Endodermal cell (in vitro differentiated cells): ENCODE data around the gene MIGA2. TPM values are rescaled to one million over a fixed set of nuclear protein-coding genes. Genes with fewer than 3 reads are reported as not detected.

Source experiments
- DNase-seq: peaks from one replicate; pipeline ENCODE4 v3.0.0-alpha.2; 2017
- H3K27ac ChIP-seq: 2 replicates; pipeline ENCODE4 v1.5.1; 2013; ENCODE audit warnings: mild to moderate bottlenecking, low read depth, low read length, moderate library complexity
- H3K27me3 ChIP-seq: 2 replicates; pipeline ENCODE4 v1.6.1; 2013; ENCODE audit warnings: mild to moderate bottlenecking, low read length, moderate library complexity; ENCODE audit not compliant: insufficient read depth, control insufficient read depth, poor library complexity, severe bottlenecking
- H3K36me3 ChIP-seq: 2 replicates; pipeline ENCODE4 v1.7.0; 2013; ENCODE audit warnings: mild to moderate bottlenecking, low read length, moderate library complexity; ENCODE audit not compliant: control insufficient read depth, insufficient read depth
- H3K4me1 ChIP-seq: one replicate; pipeline ENCODE4 v1.7.0; 2013; ENCODE audit warnings: low read length; ENCODE audit not compliant: control insufficient read depth, insufficient read depth
- H3K4me3 ChIP-seq: 2 replicates; pipeline ENCODE4 v1.5.1; 2013; ENCODE audit warnings: mild to moderate bottlenecking, low read length, moderate library complexity
- H3K9ac ChIP-seq: 2 replicates; pipeline ENCODE4 v1.6.1; 2013; ENCODE audit warnings: mild to moderate bottlenecking, low read length, moderate library complexity; ENCODE audit not compliant: poor library complexity, severe bottlenecking; ENCODE audit errors: extremely low read depth
- H3K9me3 ChIP-seq: 2 replicates; pipeline ENCODE4 v1.6.1; 2013; ENCODE audit warnings: mild to moderate bottlenecking, low read length, moderate library complexity; ENCODE audit not compliant: control insufficient read depth
- H3K27ac Mint-ChIP-seq: 2 replicates; pipeline ENCODE4 v1.8.0; 2020; ENCODE audit warnings: mixed read lengths
- H3K27me3 Mint-ChIP-seq: 2 replicates; pipeline ENCODE4 v1.8.0; 2021; ENCODE audit warnings: mild to moderate bottlenecking, mixed read lengths; ENCODE audit not compliant: insufficient read depth
- H3K36me3 Mint-ChIP-seq: 2 replicates; pipeline ENCODE4 v1.8.0; 2020; ENCODE audit warnings: low read depth, mixed read lengths
- H3K4me1 Mint-ChIP-seq: 2 replicates; pipeline ENCODE4 v1.8.0; 2020; ENCODE audit warnings: mixed read lengths
- H3K4me3 Mint-ChIP-seq: 2 replicates; pipeline ENCODE4 v1.8.0; 2020; ENCODE audit warnings: mild to moderate bottlenecking, moderate library complexity, mixed read lengths
- H3K9me3 Mint-ChIP-seq: 2 replicates; pipeline ENCODE4 v1.8.0; 2020; ENCODE audit warnings: mild to moderate bottlenecking, mixed read lengths
- WGBS, 2 experiments: methylation state at CpG; one replicate each; pipeline versions ENCODE4 v1.1.5 to v1.1.7; 2013; ENCODE audit warnings: missing lambda C conversion rate in 2 of 2, mixed read lengths in 1 of 2; ENCODE audit not compliant: insufficient coverage in 1 of 2, insufficient read length in 1 of 2; 5-methylcytosine and 5-hydroxymethylcytosine counted together
- total RNA-seq, 2 donors: library from RNA; stranded (reverse); fragmentation: NEBNext Ultra II Directional in 1 of 2; extraction: Animal tissue kit (Norgen Biotek cat#: 25700) in 1 of 2; gene quantifications; 2 replicates in 1 of 2; 3 replicates in 1 of 2; pipeline ENCODE4 v1.2.1, GENCODE V29; 2021
- TF ChIP-seq, protein P1 (sequence below): fragments of 200-600 bp; sonication (generic); conservative IDR thresholded peaks from 2 replicates; pipeline ENCODE4 v1.5.0; 2021; ENCODE audit warnings: antibody characterized with exemption, mild to moderate bottlenecking

Gene MIGA2
- total RNA-seq, 2 donors from 2014 or later: 41.4 to 41.5 TPM

GRCh38 chr9:129080601-129081387, 44.4 kb downstream of the MIGA2 start, which contains the start of gene DOLPP1:
TSS of gene DOLPP1 (plus strand) at chr9:129081111. CDS start at chr9:129081132, 21 bp downstream.
- 0% methylated on average over 47 to 70 of the region's 70 CpGs for WGBS, 2 experiments
- H3K4me3 ChIP-seq: peak within 1 kb of the TSS; percentile 94
- H3K9me3 Mint-ChIP-seq: no peaks in the 10 kb centered on the region
- TF ChIP-seq, protein P1, sequence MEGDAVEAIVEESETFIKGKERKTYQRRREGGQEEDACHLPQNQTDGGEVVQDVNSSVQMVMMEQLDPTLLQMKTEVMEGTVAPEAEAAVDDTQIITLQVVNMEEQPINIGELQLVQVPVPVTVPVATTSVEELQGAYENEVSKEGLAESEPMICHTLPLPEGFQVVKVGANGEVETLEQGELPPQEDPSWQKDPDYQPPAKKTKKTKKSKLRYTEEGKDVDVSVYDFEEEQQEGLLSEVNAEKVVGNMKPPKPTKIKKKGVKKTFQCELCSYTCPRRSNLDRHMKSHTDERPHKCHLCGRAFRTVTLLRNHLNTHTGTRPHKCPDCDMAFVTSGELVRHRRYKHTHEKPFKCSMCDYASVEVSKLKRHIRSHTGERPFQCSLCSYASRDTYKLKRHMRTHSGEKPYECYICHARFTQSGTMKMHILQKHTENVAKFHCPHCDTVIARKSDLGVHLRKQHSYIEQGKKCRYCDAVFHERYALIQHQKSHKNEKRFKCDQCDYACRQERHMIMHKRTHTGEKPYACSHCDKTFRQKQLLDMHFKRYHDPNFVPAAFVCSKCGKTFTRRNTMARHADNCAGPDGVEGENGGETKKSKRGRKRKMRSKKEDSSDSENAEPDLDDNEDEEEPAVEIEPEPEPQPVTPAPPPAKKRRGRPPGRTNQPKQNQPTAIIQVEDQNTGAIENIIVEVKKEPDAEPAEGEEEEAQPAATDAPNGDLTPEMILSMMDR: no peak
- H3K4me3 Mint-ChIP-seq: peak within 1 kb of the TSS; percentile 80
- H3K27me3 Mint-ChIP-seq: no peaks in the 10 kb centered on the region
- H3K27ac Mint-ChIP-seq: peak within 1 kb of the TSS; percentile 92
- peaks cover 7% of the 10 kb centered on the region for H3K4me1 Mint-ChIP-seq
- peaks cover 6% of the 10 kb centered on the region for H3K36me3 Mint-ChIP-seq
- peaks cover 3% of the 10 kb centered on the region for H3K4me1 ChIP-seq
- H3K36me3 ChIP-seq: peaks cover 6% of the 10 kb centered on the region
- peak within 1 kb of the TSS; percentile 86 for H3K9ac ChIP-seq
- peak; percentile 99 for DNase-seq
- peak within 1 kb of the TSS; percentile 73 for H3K27ac ChIP-seq
- H3K9me3 ChIP-seq: no peaks in the 10 kb centered on the region
- H3K27me3 ChIP-seq: no peaks in the 10 kb centered on the region

DNA sequence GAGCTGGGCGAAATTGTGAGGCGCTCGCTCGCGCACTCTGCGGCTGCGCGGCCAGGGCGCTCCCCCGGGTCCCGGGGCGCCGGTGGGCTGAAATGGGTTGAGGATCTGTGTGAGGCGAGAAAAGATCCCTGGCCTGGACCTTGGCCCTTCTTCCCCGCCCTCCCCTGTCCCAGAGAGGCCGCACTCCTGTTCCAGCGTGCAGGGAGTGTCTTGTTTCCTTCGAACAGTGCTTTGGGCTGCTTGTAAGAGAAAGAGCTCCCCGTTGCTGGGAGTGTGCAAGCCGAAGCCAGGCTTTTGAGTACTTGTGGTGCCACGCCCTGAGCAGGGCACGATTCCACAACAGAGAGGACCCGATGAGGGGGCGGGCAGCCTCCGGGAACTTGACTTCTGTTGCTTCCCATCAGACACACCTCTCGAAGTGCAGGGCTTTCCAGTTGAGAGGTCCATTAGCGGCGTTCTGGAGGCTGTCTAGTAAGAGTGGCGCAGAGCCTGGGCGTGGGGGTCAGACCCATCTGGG, 45.0 kb downstream of the MIGA2 start:
- Histone ChIP-seq H3K36me3 (peaks cover 12% of the 10 kb centered on the region), H3K27me3 (no peaks in the 10 kb centered on the region), H3K4me1 (peaks cover 3% of the 10 kb centered on the region), H3K9me3 (no peaks in the 10 kb centered on the region), H3K27ac (peak overlapping the region; percentile 73), H3K9ac (peak overlapping the region; percentile 86), H3K4me3 (peak overlapping the region; percentile 94)
- Mint-ChIP-seq H3K27me3 (no peaks in the 10 kb centered on the region), H3K36me3 (peaks cover 10% of the 10 kb centered on the region), H3K9me3 (no peaks in the 10 kb centered on the region), H3K4me1 (peaks cover 7% of the 10 kb centered on the region), H3K4me3 (peak overlapping the region; percentile 80), H3K27ac (peak overlapping the region; percentile 52)
- TF ChIP-seq, protein P1: no peak
- no peak for DNase-seq
- 4 to 8% methylated on average over 20 to 30 of the region's 30 CpGs for WGBS, 2 experiments

DNA sequence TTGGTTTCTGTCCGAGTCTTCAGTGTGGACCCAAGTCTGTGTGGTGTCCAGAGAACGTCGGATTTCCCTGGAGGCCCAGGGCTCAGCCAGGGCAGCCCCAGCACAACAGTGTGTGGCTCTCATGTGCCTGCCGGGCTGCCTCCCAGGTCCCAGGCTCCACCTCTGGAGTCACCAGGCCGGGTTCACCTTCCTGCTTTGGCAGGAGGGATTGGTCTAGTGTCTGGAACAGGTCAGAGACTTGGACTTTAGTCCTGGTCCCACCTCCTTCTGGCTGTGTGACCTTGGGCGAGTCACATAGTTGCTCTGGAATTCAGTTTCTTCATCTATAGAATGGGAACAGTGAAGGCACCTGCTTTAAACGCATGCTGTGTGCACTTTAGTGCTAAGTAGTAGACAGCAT, 47.7 kb downstream of the MIGA2 start:
- no peak overlapping the region for H3K27ac Mint-ChIP-seq
- peaks cover 7% of the 10 kb centered on the region for H3K4me1 Mint-ChIP-seq
- Histone ChIP-seq H3K9me3 (no peaks in the 10 kb centered on the region), H3K27me3 (no peaks in the 10 kb centered on the region), H3K4me1 (peaks cover 3% of the 10 kb centered on the region), H3K9ac (no peak overlapping the region), H3K4me3 (no peak overlapping the region), H3K36me3 (peaks cover 19% of the 10 kb centered on the region), H3K27ac (no peak overlapping the region)
- H3K9me3 Mint-ChIP-seq: no peaks in the 10 kb centered on the region
- DNase-seq: no peak
- no peaks in the 10 kb centered on the region for H3K27me3 Mint-ChIP-seq
- TF ChIP-seq, protein P1: no peak
- 87 to 92% methylated on average over 7 of the region's 7 CpGs for WGBS, 2 experiments
- H3K36me3 Mint-ChIP-seq: peaks cover 23% of the 10 kb centered on the region
- H3K4me3 Mint-ChIP-seq: no peak overlapping the region
